Stimulated activated CD8-positive, alpha-beta memory T cell treated with anti-CD3 and anti-CD28 coated beads, Interleukin-12 subunit alpha, Interleukin-12 subunit beta, amount 100 ng/mL, for 24 hours (primary cell): Measurements from ENCODE around the gene PRSS36.
"Not testable (repeated sequence)": the region's sequence is repeated elsewhere in the genome, so short reads cannot be mapped to it uniquely, and the experiment has no call there.

Experiments
- DNase-seq: peaks from one replicate; pipeline ENCODE4 v3.0.0-alpha.2; 2020; ENCODE audit errors: extremely low read depth

The PRSS36 gene

DNA sequence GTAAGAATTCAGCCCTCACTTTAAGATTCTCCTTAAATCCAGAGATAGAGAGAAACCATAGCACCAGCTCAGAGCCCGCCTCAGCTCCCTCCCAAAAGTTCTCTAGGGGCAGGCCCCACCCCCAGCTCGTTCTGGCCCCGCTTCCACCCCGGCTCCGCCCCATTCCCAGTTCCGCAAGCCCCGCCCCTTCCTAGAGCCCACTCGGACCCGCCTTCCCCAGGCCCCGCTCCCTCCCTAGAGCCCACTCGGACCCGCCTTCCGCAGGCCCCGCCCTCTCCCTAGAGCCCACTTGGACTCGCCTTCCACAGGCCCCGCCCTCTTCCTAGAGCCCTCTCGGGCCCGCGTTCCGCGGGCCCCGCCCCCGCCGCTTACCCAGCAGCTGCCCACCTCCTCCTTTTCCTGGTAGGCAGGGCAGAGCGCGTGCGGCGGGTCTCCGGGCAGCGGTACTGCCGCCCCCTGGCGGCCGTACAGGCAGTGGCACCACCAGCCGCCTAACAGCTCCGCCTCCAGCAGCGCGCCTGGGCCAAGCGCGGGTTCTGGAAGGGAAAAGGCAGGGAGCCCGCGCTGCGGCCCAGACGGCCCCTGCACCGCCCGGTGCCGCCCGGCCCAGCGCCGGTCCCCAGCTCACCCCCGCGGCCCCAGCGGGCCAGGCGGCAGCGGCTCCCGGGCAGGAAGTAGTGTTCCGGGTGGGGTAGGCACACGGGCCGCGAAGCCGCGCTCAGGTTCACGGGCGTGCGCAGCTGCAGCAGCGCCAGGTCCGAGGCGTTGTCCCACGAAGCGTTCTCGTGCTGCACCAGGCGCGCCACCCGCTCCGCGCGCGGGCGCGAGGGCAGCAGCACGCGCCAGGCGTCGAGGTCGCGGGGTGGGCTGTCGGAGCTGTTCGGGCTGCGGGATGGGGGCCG, 7.5 kb downstream of the PRSS36 start:
- peak; percentile 96 for DNase-seq

DNA sequence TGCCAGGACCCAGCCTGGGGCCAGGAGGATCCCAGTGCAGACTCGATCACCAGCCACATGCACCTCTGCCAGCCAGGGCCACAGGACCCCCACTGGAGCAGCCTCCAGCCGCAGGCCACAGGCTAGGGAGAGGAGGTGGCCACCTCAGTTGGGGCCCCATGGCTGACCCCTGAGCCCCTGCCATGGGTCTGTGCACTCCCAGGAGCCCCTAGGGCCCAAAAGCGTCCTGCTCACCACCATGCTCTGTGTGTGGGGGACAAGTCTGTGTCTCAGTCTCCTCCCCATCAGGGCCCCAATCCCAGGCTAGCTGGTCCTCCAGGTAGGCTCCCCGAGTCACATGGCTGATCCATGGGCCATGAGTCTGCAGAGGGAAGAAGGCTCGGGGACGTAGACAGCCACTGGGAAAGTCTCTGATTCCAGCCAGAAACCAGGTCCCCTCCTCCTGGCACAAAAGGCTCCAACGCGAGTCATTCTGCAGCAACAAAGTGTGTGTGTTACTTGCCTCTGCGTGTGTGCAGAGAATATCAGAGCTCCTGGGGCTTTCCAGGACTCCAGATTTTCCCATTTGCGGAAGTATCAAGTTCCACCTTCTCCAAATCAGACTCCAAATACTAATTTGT, 8.3 kb downstream of the PRSS36 start:
- no peak for DNase-seq

DNA sequence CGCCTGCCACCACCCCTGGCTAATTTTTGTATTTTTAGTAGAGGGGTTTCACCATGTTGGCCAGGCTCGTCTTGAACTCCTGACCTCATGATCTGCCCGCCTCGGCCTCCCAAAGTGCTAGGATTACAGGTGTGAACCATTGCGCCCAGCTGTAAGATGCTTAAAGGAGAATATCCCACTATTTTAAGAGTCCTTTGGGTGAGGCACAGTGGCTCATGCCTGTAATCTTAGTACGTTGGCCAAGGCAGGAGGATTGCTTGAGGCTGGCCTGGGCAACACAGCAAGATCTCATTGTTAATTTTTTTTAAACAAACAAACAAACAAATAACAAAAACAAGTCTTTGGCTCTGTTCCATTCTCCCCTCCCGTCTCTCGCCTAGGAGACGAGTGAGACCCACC, 8.8 kb downstream of the PRSS36 start:
- DNase-seq = not testable (repeated sequence)

DNA sequence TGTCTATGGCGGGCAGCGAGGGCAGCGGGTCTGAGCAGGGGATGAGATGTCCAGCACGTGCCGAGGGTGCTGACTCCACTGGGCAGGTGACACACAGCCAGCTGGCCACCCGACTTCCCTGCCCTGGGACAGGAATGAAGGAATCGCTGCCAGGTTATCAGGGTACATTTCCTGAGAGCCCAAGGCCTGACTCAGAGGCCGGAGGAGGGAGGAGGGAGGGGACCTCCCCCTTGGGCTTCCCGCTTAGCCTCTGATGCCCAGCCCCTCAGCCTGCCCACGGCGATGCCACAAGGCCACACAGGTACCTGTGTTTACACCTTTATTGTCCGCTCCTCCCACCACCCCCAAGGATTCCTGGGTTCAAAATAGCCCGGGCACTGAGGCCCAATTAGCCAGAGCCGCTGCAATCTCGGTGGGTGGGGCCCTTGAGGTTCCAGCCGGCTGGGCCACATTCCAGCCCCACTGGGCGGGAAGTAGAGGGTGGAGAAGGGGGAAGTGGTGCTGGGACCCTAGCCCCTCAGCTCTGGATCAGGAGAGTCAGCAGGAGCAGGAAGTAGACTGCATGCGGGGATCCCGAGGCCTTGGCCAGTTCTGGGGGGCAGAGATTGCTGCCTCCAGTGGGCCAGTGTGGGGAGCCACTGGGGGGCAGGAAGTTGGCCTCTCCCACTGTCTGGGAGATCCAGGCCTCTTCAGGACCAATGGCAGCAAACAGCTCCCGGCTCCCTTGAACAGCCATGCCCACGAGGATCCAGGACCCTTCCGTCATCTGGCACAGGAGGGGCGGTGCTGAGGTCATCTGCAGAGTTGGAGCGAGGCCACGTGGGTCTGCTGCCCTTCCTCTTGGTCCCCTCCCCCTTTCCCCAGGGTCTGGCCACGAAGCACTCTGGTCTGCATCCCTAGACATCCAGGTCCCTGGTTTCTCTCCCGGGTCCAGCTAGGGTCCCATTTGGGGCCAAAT, 11.0 kb downstream of the PRSS36 start:
- DNase-seq = no peak

DNA sequence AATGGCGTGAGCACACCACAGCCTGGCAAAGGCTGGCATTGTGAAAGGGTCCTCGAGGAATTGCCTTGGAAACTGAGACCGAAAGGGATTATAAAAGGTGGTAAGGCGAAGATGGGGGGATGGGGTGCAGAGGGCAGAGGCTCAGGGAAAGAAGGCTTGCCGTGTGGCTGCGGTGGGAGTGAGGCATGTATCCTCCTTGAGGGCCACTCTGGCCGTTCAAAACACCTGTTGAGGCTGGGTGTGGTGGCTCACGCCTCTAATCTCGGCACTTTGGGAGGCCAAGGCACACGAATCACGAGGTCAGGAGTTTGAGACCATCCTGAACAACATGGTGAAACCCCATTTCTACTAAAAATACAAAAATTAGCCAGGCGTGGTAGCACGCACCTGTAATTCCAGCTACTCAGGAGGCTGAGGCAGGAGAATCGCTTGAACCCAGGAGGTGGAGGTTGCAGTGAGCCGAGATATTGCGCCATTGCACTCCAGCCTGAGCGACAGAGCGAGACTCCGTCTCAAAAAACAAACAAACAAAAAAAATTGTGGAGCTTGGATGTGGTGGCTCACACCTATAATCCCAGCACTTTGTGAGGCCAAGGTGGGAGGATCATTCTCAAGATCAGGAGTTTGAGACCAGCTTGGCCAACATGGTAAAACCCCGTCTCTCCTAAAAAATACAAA, 12.9 kb downstream of the PRSS36 start:
- not testable (repeated sequence) for DNase-seq

DNA sequence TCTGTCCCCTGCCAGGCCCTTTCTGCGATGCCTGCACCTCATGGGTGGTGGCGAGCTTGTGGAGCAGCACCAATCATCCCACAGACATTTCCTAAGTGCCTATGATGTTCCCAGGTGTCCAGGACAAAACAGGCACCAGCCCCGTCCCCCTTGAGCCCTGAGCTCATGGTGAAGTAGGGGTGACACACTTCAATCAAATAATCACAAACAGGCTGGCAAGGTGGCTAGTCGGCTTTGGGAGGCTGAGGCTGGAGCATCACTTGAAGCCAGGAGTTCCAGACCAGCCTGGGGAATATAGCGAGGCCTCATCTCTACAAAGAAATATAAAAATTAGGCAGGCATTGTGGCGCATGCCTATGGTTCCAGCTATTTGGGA, 13.6 kb downstream of the PRSS36 start:
- DNase-seq = no peak

DNA sequence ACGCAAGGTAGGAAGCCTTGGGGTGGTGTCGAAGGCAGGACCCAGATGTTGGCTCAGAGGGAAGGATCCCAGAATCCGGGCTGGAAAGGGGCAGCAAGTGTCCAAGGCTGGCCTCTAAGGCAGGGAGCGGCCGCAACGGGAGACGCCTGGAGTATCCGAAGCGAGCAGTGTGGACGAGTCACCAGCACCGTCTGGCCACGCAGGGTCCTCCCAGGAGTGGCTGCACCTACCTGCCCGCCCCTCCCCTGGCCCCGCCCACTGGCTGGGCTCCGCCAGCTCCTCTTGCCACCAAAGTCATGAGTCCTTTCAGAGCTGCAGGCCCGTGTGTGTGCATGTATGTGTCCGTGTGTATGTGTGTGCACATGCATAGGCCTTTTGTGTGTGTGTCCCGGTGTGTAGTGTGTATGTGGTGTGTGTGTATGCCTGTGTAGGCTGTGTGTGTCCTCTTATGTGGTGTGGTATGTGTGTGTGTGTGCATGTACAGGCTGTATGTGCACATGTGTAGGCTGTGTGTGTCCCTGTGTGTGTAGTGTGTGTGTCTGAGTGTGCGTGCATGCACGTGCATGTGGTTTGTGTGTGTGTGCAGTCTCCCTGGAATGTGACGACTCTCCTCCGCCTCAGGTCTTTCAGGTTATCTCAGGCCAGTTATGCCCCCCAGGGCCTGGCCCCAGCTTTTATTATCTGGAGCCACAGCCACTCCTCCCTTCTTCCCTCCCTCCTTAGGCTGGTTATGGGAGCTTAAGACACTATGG, 14.2 kb downstream of the PRSS36 start, which contains the start of gene PRSS8:
PRSS8 (minus strand) TSS at position 193 of the 752 bp plus-strand sequence. CDS start 229 bp downstream, outside the sequence.
- DNase-seq = no peak

DNA sequence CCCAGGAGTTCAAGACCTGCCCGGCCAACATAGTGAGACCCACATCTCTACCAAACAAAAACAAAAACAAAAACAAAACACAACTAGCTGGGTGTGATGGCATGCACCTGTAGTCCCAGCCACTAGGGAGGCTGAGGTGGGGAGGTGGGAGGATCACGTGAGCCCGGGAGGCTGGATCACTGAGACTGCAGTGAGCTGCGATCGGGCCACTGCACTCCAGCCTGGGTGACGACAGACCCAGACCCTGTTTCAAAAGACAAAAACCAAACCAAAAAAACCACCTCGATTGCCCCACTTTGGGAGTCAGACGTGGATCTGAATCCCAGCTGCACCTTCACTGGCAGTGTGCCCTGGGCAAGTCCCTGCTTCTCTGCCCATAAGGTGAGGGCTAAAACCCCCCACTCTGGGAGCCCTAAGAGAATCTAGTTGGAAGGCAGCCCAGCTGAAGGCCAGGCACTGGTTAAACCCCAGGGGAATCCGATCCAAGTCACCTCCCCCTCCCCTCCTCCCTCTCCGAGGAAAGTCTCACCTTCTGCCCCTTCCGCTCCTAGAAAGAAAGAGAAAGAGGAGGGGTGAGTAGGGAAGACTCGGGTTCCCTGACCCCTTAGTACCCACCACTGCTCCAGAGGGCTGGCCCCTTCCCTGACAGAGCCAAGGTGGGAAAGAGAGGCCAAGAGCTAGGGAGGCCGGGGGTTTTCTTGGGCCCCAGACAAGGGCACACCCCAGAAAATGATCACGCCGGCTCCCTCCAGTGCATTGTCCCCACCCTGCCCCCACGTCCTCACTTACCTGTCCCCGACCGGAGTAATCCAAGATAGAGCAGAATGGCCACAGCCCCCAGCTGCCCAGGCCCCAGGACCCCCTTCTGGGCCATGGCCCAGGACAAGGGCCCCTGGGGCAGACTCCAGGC, 15.0 kb downstream of the PRSS36 start:
- DNase-seq = no peak

DNA sequence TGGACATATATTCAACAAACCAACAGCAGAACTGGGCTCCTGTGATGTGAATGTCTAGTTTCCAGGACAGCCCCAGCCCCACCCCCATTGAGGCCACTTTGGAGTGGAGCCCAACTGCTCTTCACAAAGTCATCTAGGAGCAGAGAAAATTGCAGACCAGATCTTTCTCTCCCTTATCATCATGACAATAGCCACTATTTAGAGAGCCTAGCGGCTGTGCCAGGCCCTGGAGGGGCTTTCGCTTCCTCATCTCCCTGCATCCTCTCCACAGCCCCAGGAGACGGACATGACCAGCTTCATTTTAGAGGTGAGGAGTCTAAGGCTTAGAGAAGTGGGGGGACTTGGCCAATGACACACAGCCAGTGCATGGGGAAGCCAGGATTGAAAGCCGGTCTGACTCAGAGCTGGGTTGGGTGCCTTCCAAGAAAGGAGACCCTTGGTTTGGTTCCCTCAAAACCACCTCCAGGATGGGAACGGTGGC, 15.7 kb downstream of the PRSS36 start:
- DNase-seq = no peak

DNA sequence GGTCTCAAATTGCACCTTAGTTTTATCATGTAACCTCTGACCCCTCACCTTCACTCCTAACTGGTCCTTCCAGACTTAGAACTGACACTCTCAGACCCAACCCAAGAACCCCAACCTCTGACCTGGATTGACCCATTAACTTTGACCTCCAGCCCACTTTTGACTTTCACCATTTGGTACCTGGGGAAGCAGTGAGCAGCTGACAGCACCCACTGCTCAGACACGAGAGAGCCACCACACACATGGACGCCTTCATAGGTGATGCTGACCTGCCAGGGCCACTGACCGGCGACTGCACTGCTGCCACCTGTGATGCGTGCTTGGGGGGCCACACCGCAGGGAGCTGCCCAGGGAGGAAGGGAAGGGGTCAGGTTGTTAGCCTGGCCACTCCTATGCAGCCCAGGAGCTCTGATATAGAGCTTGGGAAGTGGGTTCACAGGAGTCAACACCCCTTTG, 16.8 kb downstream of the PRSS36 start:
- DNase-seq = no peak

DNA sequence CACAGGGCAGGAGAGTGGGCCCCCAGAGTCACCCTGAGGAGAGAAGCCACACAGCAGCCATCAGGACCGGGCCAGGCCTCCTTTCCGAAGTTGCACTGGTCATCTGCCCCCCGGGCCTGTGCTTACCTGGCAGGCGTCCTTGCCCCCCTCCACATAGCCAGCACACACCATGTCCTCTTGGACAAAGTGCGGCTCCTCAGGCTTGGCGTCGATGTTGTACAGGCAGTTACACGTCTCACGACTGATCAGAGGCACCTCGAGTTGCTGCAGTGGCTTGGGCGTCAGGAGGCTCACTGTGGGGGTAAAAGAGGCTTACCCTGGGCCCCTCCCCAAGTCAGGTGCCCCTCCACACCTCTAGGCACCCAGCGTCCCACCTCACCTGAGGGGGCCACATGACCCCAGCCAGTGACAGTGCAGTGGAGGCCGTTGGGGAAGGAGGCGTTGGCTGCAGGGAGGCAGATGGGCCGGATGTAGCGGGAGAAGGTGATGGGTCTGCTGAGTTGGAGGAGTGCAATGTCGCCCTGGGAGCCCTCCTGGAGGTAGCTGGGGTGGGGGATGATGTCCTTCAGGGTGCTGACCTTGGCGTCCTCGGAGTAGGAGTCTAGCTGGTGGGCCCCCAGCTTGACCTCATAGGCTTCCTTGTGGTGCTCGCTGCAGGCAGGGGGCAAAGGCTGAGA, 17.4 kb downstream of the PRSS36 start:
- DNase-seq = no peak

DNA sequence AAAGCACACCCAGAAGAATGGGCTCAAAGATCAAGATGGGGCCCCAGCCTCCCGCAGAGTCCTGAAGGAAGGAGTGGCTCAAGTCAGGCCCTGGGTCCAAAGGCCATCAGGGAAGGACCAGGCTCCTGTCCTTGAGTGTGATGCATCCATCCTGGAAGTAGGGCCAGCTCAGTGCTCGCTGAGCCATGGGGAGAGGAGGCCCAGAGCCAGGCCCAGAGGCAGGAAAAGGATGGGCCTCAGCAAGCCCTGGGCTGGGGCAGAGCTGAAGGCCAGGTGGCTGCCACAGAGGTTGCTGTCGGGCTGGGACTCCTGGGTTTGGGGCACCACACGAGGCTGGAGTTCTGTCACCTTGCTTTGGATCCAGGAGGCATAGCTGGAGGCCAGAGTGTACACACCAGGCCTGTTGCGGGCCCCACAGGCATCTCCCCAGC, 18.0 kb downstream of the PRSS36 start:
- DNase-seq = no peak

DNA sequence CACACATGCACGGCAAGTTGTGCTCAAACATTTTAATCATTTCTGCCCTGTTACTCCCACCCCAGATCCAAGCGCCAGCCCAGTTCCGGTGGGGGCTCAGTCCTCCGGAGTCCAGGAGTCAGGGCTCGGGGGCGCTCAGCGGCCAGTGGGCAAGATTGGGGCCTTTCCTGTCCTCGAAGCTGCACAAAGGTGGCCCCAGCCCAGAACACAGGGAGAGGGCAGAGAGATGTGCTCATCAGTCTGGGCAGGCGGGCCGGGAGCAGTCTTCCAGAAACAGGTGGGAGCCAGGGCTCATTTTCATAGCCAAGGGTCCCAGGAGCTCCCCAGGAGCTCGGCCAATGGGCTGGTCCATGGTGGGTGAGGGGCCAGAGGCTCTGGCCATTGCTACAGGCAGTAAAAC, 18.4 kb downstream of the PRSS36 start:
- DNase-seq = no peak

DNA sequence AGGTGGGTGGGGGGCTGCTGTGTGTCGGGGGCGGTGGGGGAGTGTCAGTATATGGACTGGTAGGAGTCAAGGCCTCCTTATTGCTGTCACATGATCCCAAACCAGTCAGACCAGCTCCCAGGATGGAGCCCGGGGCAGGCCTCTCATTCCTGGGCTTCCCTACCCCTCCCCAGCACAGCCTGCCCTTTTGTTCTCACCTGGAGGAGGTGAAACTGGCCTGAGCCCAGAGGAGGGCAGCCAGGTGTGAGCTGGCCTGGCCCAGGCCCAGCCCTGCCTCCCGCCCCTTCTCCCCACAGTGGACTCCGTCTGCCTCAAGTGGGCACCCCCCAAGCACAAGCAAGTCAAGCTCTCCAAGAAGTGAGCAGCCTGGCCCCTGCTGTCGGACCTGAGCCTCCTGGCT, 19.0 kb downstream of the PRSS36 start:
- no peak for DNase-seq

DNA sequence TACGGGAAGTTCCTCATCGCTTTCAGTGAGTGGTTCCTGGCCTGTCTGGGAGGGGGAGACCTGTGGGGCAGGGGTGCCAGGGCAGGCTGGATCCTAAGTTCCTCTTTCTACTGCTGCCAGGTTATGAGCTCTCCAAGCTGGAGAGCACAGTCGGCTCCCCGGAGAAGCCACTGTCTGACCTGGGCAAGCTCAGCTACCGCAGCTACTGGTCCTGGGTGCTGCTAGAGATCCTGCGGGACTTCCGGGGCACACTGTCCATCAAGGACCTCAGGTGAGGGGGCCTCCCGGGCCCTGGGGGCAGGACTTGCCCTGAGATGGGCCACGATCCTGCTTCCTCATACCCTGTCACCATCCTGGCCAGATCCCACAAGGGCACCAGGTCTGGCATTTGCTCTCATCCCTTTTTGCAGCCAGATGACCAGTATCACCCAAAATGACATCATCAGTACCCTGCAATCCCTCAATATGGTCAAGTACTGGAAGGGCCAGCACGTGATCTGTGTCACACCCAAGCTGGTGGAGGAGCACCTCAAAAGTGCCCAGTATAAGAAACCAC, 19.5 kb downstream of the PRSS36 start:
- DNase-seq = no peak

DNA sequence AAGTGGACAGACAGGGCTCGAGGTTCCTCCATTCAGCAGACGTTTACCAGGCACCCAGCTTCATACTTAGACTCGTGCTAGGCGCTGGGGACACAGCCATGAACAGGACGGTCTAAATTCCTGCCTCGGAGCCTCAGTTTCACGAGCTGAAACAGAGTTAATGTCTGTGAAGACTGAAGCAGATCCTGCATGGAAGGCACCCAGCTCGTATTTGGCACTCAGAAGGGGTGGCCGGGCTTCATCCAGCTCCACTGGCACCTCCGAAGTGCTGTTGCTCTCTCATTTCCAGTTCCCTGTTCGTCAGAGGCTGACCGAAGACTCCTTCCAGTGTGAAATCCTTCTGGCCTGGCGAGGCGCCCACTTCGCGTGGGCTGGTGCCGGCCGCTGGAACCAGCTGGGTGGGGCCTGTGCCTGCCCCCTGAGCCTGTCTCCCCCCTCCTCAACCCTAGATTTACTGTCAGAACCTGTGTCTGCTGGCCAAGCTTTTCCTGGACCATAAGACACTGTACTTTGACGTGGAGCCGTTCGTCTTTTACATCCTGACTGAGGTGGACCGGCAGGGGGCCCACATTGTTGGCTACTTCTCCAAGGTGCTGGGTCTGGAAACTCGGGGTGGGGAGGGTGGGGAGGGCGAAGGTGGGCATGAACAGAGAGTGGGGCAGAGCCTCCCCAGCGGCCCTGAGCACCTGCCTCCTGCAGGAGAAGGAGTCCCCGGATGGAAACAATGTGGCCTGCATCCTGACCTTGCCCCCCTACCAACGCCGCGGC, 20.1 kb downstream of the PRSS36 start:
- DNase-seq = no peak

DNA sequence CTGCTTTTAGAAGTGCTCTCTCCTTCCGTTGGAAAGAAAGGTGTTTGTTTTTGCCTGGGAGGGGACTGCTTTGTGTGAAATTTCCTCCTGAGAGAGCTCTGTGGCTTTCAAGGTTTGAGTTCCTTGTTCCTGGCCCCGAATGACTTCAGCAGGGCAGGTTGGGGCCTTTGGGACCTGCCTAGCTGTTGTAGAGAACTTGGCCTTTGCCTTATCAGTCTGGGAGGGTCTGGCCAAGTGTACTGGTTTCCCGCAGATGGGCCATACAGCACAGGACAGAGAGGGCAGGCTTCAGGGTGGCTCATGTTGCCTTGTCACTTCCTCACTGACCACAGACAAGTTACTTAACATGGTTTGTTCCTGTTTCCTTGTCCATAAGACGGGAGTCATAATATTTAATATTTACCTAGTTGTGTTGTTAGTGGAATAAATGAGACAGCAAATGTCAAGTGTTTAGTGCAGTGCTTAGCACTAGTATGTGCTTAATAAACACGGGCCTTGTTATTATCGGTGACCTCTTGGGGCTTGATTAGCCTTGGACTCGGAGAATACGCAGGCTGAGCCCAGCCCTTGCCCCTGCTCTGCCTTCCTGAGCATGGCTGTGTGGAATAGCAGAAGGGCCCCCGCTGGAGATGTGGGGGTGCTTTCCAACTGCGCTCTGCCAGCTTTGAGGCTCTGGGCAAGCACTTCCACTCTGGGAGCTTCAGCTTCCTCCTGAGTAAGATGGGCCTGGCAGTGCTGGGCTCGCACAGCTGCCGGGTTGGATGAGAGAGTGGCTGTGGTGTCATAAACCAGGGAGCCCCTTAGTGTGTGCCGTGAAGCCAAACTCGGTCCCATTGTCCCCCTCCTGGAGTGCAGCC, 20.9 kb downstream of the PRSS36 start:
- DNase-seq = no peak
